ENCODE results near the gene EDN1.
A peak's percentile ranks its signal among the peaks of the same experiment; 100 is the strongest.

Gene EDN1

GRCh38 chr6:12279322-12280091 lies 10.7 kb upstream of the EDN1 start:
- H3K4me1 Mint-ChIP-seq: no peaks in the 10 kb centered on the region
- ATAC-seq (replicated peaks) (no peak), DNase-seq (no peak)
- H3K27me3 Mint-ChIP-seq: peaks cover 7 to 11% of the 10 kb centered on the region in 2 donors
- no peaks in the 10 kb centered on the region for H3K36me3 Mint-ChIP-seq
- H3K9me3 Mint-ChIP-seq: no peaks in the 10 kb centered on the region
- H3K4me3 Mint-ChIP-seq: no peak overlapping the region
- H3K27ac Mint-ChIP-seq: no peak overlapping the region

GRCh38 chr6:12280458-12280857 lies 9.7 kb upstream of the EDN1 start:
- Mint-ChIP-seq H3K9me3 (no peaks in the 10 kb centered on the region), H3K27ac (no peak overlapping the region), H3K4me1 (no peaks in the 10 kb centered on the region)

GRCh38 chr6:12280902-12281301 lies 9.3 kb upstream of the EDN1 start:
- Mint-ChIP-seq H3K27me3 (peaks cover 4 to 7% of the 10 kb centered on the region in 2 donors), H3K27ac (no peak overlapping the region), H3K36me3 (no peaks in the 10 kb centered on the region), H3K9me3 (no peaks in the 10 kb centered on the region), H3K4me3 (no peak overlapping the region), H3K4me1 (no peaks in the 10 kb centered on the region)
- DNase-seq (no peak), ATAC-seq (replicated peaks) (no peak)

More at GRCh38 chr6:12280458-12280857, 9.7 kb upstream of the EDN1 start:
- ATAC-seq (replicated peaks): no peak
- no peak overlapping the region for H3K4me3 Mint-ChIP-seq
- DNase-seq: no peak
- peaks cover 5 to 7% of the 10 kb centered on the region in 2 donors for H3K27me3 Mint-ChIP-seq
- no peaks in the 10 kb centered on the region for H3K36me3 Mint-ChIP-seq

DNA sequence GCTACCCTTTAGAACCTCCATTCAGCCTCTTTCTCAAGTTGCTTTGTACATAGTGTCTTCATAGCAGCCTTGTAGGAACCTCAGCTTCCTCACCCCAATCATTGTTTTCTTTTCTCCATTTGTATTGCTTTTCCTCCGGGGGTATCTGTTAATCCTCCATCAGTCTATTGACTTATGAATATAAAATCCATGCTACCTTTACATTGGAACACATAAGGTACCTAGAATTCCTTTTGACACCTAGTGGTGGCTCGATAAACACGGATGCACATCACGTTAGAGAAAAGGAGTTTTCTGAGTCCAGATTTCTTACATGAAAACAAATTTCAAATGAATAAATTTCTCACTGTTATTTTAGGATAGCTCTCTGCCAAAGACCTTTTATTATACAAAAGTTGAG lies 6.3 kb upstream of the EDN1 start:
- Mint-ChIP-seq H3K27me3 (peaks cover 4 to 7% of the 10 kb centered on the region in 2 donors), H3K4me3 (no peak overlapping the region), H3K4me1 (peaks cover 0 to 2% of the 10 kb centered on the region in 2 donors), H3K9me3 (no peaks in the 10 kb centered on the region), H3K27ac (no peak overlapping the region), H3K36me3 (no peaks in the 10 kb centered on the region)
- DNase-seq: no peak
- no peak for ATAC-seq (replicated peaks)

- peaks cover 15 to 17% of the 10 kb centered on the region in 2 donors for H3K4me1 Mint-ChIP-seq
- ATAC-seq (replicated peaks): no peak
- peaks cover 12 to 15% of the 10 kb centered on the region in 2 donors for H3K27me3 Mint-ChIP-seq
- H3K4me3 Mint-ChIP-seq: no peak overlapping the region
- no peak overlapping the region for H3K27ac Mint-ChIP-seq
- no peaks in the 10 kb centered on the region for H3K36me3 Mint-ChIP-seq
- H3K9me3 Mint-ChIP-seq: no peaks in the 10 kb centered on the region
- DNase-seq: no peak
Measured at GRCh38 chr6:12286373-12287110, 3.6 kb upstream of the EDN1 start.

DNA sequence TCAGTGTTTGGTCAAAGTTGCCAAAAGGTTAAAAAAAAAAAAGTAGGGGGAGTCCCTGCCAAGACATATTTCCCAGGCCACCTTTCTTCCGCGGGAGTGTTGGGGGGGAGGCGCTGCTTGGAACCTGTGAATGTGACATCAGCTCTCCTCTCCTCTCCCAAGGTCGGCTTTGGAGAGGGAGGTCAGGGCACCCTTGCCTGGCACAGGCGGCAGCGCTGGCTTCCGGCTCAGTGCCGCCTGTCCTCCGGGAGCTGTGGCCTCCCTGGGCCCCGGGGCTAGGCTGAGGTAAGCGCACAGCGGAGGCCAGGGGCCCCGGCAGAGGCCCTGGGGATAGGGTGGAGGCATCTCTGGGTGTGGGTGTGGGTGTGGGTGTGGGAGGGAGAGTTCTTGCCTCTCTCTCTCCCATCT lies 1.9 kb upstream of the EDN1 start:
- Mint-ChIP-seq H3K36me3 (no peaks in the 10 kb centered on the region), H3K27ac (peak overlapping the region; percentile 59), H3K27me3 (peaks cover 25 to 31% of the 10 kb centered on the region in 2 donors), H3K4me3 (no peak overlapping the region), H3K9me3 (no peaks in the 10 kb centered on the region), H3K4me1 (peaks cover 24 to 28% of the 10 kb centered on the region in 2 donors)
- ATAC-seq (replicated peaks) (no peak), DNase-seq (no peak)

GRCh38 chr6:12288914-12289313 lies 1.2 kb upstream of the EDN1 start:
- H3K27ac Mint-ChIP-seq: no peak overlapping the region
- H3K36me3 Mint-ChIP-seq: no peaks in the 10 kb centered on the region
- H3K4me3 Mint-ChIP-seq: no peak overlapping the region
- no peak for DNase-seq
- peaks cover 24 to 28% of the 10 kb centered on the region in 2 donors for H3K4me1 Mint-ChIP-seq
- H3K9me3 Mint-ChIP-seq: no peaks in the 10 kb centered on the region
- no peak for ATAC-seq (replicated peaks)
- peaks cover 27 to 33% of the 10 kb centered on the region in 2 donors for H3K27me3 Mint-ChIP-seq

GRCh38 chr6:12289365-12289919 lies 719 bp upstream of the EDN1 start:
- ATAC-seq (replicated peaks) (peak; percentile 53 to 56), DNase-seq (peak; percentile 26)
- H3K36me3 Mint-ChIP-seq: no peaks in the 10 kb centered on the region
- no peak overlapping the region for H3K27ac Mint-ChIP-seq
- H3K27me3 Mint-ChIP-seq: peaks cover 31 to 38% of the 10 kb centered on the region in 2 donors
- H3K4me1 Mint-ChIP-seq: peaks cover 24 to 28% of the 10 kb centered on the region in 2 donors
- peak overlapping the region; percentile 80 to 85 for H3K4me3 Mint-ChIP-seq
- no peaks in the 10 kb centered on the region for H3K9me3 Mint-ChIP-seq

GRCh38 chr6:12291071-12291838 lies 1.1 kb downstream of the EDN1 start:
- ATAC-seq (replicated peaks) (no peak), DNase-seq (no peak)
- no peak overlapping the region for H3K4me3 Mint-ChIP-seq
- peaks cover 31 to 45% of the 10 kb centered on the region in 2 donors for H3K27me3 Mint-ChIP-seq
- H3K4me1 Mint-ChIP-seq: peaks cover 24 to 28% of the 10 kb centered on the region in 2 donors
- H3K9me3 Mint-ChIP-seq: no peaks in the 10 kb centered on the region
- no peak overlapping the region for H3K27ac Mint-ChIP-seq
- peaks cover 0 to 4% of the 10 kb centered on the region in 2 donors for H3K36me3 Mint-ChIP-seq

- Mint-ChIP-seq H3K27ac (no peak overlapping the region), H3K4me1 (peaks cover 24 to 28% of the 10 kb centered on the region in 2 donors), H3K4me3 (no peak overlapping the region), H3K27me3 (peaks cover 31 to 45% of the 10 kb centered on the region in 2 donors), H3K9me3 (no peaks in the 10 kb centered on the region), H3K36me3 (peaks cover 0 to 5% of the 10 kb centered on the region in 2 donors)
- no peak for ATAC-seq (replicated peaks)
- DNase-seq: no peak
Measured at GRCh38 chr6:12291839-12292604, 1.9 kb downstream of the EDN1 start.

- Mint-ChIP-seq H3K36me3 (peaks cover 0 to 5% of the 10 kb centered on the region in 2 donors), H3K4me1 (peaks cover 23 to 28% of the 10 kb centered on the region in 2 donors), H3K4me3 (no peak overlapping the region), H3K27me3 (peaks cover 31 to 45% of the 10 kb centered on the region in 2 donors), H3K27ac (no peak overlapping the region), H3K9me3 (no peaks in the 10 kb centered on the region)
- ATAC-seq (replicated peaks) (no peak), DNase-seq (no peak)
Measured at GRCh38 chr6:12293235-12293930, 3.2 kb downstream of the EDN1 start.

DNA sequence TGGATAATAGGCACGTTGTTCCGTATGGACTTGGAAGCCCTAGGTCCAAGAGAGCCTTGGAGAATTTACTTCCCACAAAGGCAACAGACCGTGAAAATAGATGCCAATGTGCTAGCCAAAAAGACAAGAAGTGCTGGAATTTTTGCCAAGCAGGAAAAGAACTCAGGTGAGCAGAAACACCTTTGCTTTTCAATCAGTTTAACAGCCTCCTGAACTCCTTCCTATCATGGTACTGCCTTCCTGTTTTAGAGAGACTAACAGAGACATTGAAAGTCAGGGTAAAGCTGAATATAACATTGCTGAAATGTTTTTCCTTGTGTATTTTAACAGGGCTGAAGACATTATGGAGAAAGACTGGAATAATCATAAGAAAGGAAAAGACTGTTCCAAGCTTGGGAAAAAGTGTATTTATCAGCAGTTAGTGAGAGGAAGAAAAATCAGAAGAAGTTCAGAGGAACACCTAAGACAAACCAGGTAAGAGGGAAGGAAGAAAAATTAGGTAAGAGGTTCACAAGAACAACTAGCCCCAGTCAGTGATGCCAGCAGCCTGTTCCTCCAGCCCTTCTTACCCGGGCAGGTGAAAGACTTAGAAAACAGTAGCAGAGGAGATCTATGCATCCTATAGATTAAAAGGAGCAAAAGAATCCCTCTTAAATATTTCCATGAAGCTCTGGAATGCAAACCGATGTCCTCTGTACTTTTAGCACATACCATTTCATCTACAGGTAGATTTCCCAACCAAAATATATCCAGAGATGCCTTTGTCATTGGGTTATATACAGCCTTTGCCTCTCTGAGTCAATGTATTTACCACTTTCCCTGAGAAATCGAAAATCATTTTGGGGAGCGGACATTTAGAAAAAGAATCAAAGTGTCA lies 4.0 kb downstream of the EDN1 start:
- no peak for DNase-seq
- H3K36me3 Mint-ChIP-seq: peaks cover 0 to 5% of the 10 kb centered on the region in 2 donors
- peaks cover 22 to 26% of the 10 kb centered on the region in 2 donors for H3K4me1 Mint-ChIP-seq
- no peak overlapping the region for H3K4me3 Mint-ChIP-seq
- no peaks in the 10 kb centered on the region for H3K9me3 Mint-ChIP-seq
- no peak for ATAC-seq (replicated peaks)
- peaks cover 31 to 45% of the 10 kb centered on the region in 2 donors for H3K27me3 Mint-ChIP-seq
- peak overlapping the region; percentile 20 for H3K27ac Mint-ChIP-seq

All from stimulated activated naive B cell treated with anti-CD40 and anti-IgM and Interleukin-4, amounts not matched to agents 10 μg/mL and 1 μg/mL and 100 μg/mL, for 72 hours (primary cell).